Muscle layer of colon (tissue), 2 donors: Measurements from ENCODE around the gene RABGAP1L.
"Not testable (repeated sequence)": the region's sequence is repeated elsewhere in the genome, so short reads cannot be mapped to it uniquely, and the experiment has no call there.

Source experiments
- H3K27ac ChIP-seq: one replicate; pipeline ENCODE4 v1.7.0; 2013; ENCODE audit warnings: low read depth, mild to moderate bottlenecking, low read length, moderate library complexity
- H3K27me3 ChIP-seq, 2 donors: one replicate each; pipeline ENCODE4 v1.7.0; 2013; ENCODE audit warnings: low read length in 2 of 2, mild to moderate bottlenecking in 2 of 2; ENCODE audit not compliant: insufficient read depth in 2 of 2, control insufficient read depth in 1 of 2
- H3K36me3 ChIP-seq: one replicate; pipeline ENCODE4 v1.7.0; 2013; ENCODE audit warnings: mild to moderate bottlenecking, low read length; ENCODE audit not compliant: insufficient read depth
- H3K4me1 ChIP-seq: one replicate; pipeline ENCODE4 v1.7.0; 2013; ENCODE audit warnings: mild to moderate bottlenecking, low read length; ENCODE audit not compliant: insufficient read depth
- H3K4me3 ChIP-seq, 2 donors: one replicate each; pipeline ENCODE4 v1.7.0; 2013; ENCODE audit warnings: low read length in 2 of 2, low read depth in 1 of 2, mild to moderate bottlenecking in 1 of 2, moderate library complexity in 1 of 2
- H3K9ac ChIP-seq: one replicate; pipeline ENCODE4 v1.7.0; 2013; ENCODE audit warnings: low read length
- H3K9me3 ChIP-seq: one replicate; pipeline ENCODE4 v1.7.0; 2013; ENCODE audit warnings: mild to moderate bottlenecking, low read length
- donor health status: abdominal sarcoma.
- donor health status: Adenocarcinoma of cecum.

Gene RABGAP1L

GRCh38 chr1:174880171-174880570, 720.9 kb downstream of the RABGAP1L start:
- H3K4me3 ChIP-seq, result no peak overlapping the region
- no peaks in the 10 kb centered on the region for H3K4me1 ChIP-seq
- H3K36me3 ChIP-seq, result no peaks in the 10 kb centered on the region
- H3K9me3 ChIP-seq, result no peaks in the 10 kb centered on the region
- H3K27me3 ChIP-seq, result no peaks in the 10 kb centered on the region
- no peak overlapping the region for H3K9ac ChIP-seq
- no peak overlapping the region for H3K27ac ChIP-seq

- H3K4me1 ChIP-seq, result no peaks in the 10 kb centered on the region
- no peak overlapping the region for H3K9ac ChIP-seq
- no peaks in the 10 kb centered on the region for H3K36me3 ChIP-seq
- no peaks in the 10 kb centered on the region for H3K27me3 ChIP-seq
- no peaks in the 10 kb centered on the region for H3K9me3 ChIP-seq
- H3K27ac ChIP-seq, result no peak overlapping the region
- H3K4me3 ChIP-seq, result no peak overlapping the region
Measured at GRCh38 chr1:174883409-174883808, 724.1 kb downstream of the RABGAP1L start.

- Histone ChIP-seq H3K27me3 (no peaks in the 10 kb centered on the region), H3K4me3 (no peak overlapping the region), H3K9me3 (no peaks in the 10 kb centered on the region), H3K9ac (no peak overlapping the region), H3K36me3 (no peaks in the 10 kb centered on the region), H3K27ac (no peak overlapping the region), H3K4me1 (no peaks in the 10 kb centered on the region)
Measured at GRCh38 chr1:174884038-174884437, 724.7 kb downstream of the RABGAP1L start.

GRCh38 chr1:174884566-174884965, 725.2 kb downstream of the RABGAP1L start:
- no peaks in the 10 kb centered on the region for H3K4me1 ChIP-seq
- H3K4me3 ChIP-seq, result no peak overlapping the region
- H3K27ac ChIP-seq, result no peak overlapping the region

GRCh38 chr1:174890024-174890423, 730.7 kb downstream of the RABGAP1L start:
- Histone ChIP-seq H3K27ac (no peak overlapping the region), H3K4me3 (no peak overlapping the region), H3K27me3 (no peaks in the 10 kb centered on the region), H3K36me3 (no peaks in the 10 kb centered on the region), H3K9me3 (no peaks in the 10 kb centered on the region), H3K4me1 (no peaks in the 10 kb centered on the region), H3K9ac (no peak overlapping the region)

More at GRCh38 chr1:174884566-174884965, 725.2 kb downstream of the RABGAP1L start:
- Histone ChIP-seq H3K9ac (no peak overlapping the region), H3K36me3 (no peaks in the 10 kb centered on the region), H3K27me3 (no peaks in the 10 kb centered on the region), H3K9me3 (no peaks in the 10 kb centered on the region)

- no peaks in the 10 kb centered on the region for H3K27me3 ChIP-seq
- no peaks in the 10 kb centered on the region for H3K4me1 ChIP-seq
- H3K27ac ChIP-seq, result no peak overlapping the region
- H3K4me3 ChIP-seq, result no peak overlapping the region
- no peaks in the 10 kb centered on the region for H3K36me3 ChIP-seq
- no peaks in the 10 kb centered on the region for H3K9me3 ChIP-seq
- H3K9ac ChIP-seq, result no peak overlapping the region
Measured at GRCh38 chr1:174892016-174892415, 732.7 kb downstream of the RABGAP1L start.

GRCh38 chr1:174894117-174894762, 734.9 kb downstream of the RABGAP1L start:
- no peak overlapping the region for H3K4me3 ChIP-seq
- no peak overlapping the region for H3K27ac ChIP-seq
- no peaks in the 10 kb centered on the region for H3K36me3 ChIP-seq
- no peaks in the 10 kb centered on the region for H3K27me3 ChIP-seq
- H3K9ac ChIP-seq, result no peak overlapping the region
- no peaks in the 10 kb centered on the region for H3K4me1 ChIP-seq
- H3K9me3 ChIP-seq, result no peaks in the 10 kb centered on the region

GRCh38 chr1:174895610-174896009, 736.3 kb downstream of the RABGAP1L start:
- H3K4me1 ChIP-seq, H3K4me3 ChIP-seq, H3K9me3 ChIP-seq, H3K27ac ChIP-seq, H3K36me3 ChIP-seq, H3K27me3 ChIP-seq, H3K9ac ChIP-seq: not testable (repeated sequence)

- H3K9ac ChIP-seq, result no peak overlapping the region
- H3K27ac ChIP-seq, result no peak overlapping the region
- H3K36me3 ChIP-seq, result no peaks in the 10 kb centered on the region
- H3K4me3 ChIP-seq, result no peak overlapping the region
- no peaks in the 10 kb centered on the region for H3K9me3 ChIP-seq
- H3K4me1 ChIP-seq, result no peaks in the 10 kb centered on the region
- H3K27me3 ChIP-seq, result no peaks in the 10 kb centered on the region
Measured at GRCh38 chr1:174898102-174898797, 738.9 kb downstream of the RABGAP1L start.

- Histone ChIP-seq H3K4me3 (no peak overlapping the region), H3K4me1 (no peaks in the 10 kb centered on the region), H3K27me3 (no peaks in the 10 kb centered on the region), H3K27ac (no peak overlapping the region), H3K36me3 (no peaks in the 10 kb centered on the region), H3K9me3 (no peaks in the 10 kb centered on the region), H3K9ac (no peak overlapping the region)
Measured at GRCh38 chr1:174900317-174900716, 741.0 kb downstream of the RABGAP1L start.

GRCh38 chr1:174902531-174903099, 743.3 kb downstream of the RABGAP1L start:
- no peak overlapping the region for H3K27ac ChIP-seq
- no peaks in the 10 kb centered on the region for H3K27me3 ChIP-seq
- H3K9me3 ChIP-seq, result no peaks in the 10 kb centered on the region
- H3K4me3 ChIP-seq, result no peak overlapping the region
- H3K4me1 ChIP-seq, result no peaks in the 10 kb centered on the region
- H3K36me3 ChIP-seq, result no peaks in the 10 kb centered on the region
- no peak overlapping the region for H3K9ac ChIP-seq
